Cardiac muscle cell (in vitro differentiated cells and primary cell): Measurements from ENCODE around the gene MORN4. TPM values are rescaled to one million over a fixed set of nuclear protein-coding genes. Genes with fewer than 3 reads are reported as not detected.
"Not testable (repeated sequence)": the region's sequence is repeated elsewhere in the genome, so short reads cannot be mapped to it uniquely, and the experiment has no call there.

ENCODE experiments used
- DNase-seq, 2 donors: peaks; one replicate each; pipeline versions ENCODE4 v3.0.0 to v3.0.0-alpha.2; 2010 to 2017; ENCODE audit warnings: low read depth in 1 of 2, low spot score in 1 of 2
- H3K27ac ChIP-seq: fragments of 200-600 bp; sonication (generic); 2 replicates; pipeline ENCODE4 v1.5.1; 2016
- H3K27me3 ChIP-seq: fragments of 200-600 bp; sonication (generic); 2 replicates; pipeline ENCODE4 v1.6.0; 2016; ENCODE audit warnings: control low read depth
- H3K36me3 ChIP-seq: fragments of 200-600 bp; sonication (generic); 2 replicates; pipeline ENCODE4 v1.5.1; 2016; ENCODE audit warnings: control low read depth
- H3K4me1 ChIP-seq: fragments of 200-600 bp; sonication (generic); 2 replicates; pipeline ENCODE4 v1.8.1; 2017; ENCODE audit warnings: low read depth, mild to moderate bottlenecking, mixed run types
- H3K4me3 ChIP-seq: fragments of 200-600 bp; sonication (generic); 2 replicates; pipeline ENCODE4 v1.5.1; 2016; ENCODE audit warnings: mild to moderate bottlenecking
- H3K9me3 ChIP-seq: fragments of 200-600 bp; sonication (generic); 2 replicates; pipeline ENCODE4 v1.5.1; 2017; ENCODE audit warnings: low read depth, mild to moderate bottlenecking, control low read depth
- CTCF ChIP-seq: IDR thresholded peaks from 2 replicates; pipeline ENCODE4 v1.5.1; 2012; ENCODE audit warnings: low read depth, mild to moderate bottlenecking, low read length
- polyA plus RNA-seq: library from polyadenylated mRNA; unstranded; fragments of >200 nt; fragmentation: Nextera tagmentation; extraction: Ambion mirVana; gene quantifications from 2 replicates; pipeline ENCODE4 v1.2.1, GENCODE V29; 2016
- total RNA-seq: library from RNA; depleted of rRNA; stranded (reverse); fragments of >200 nt; gene quantifications from 2 replicates; pipeline ENCODE4 v1.2.3, GENCODE V29; 2016

Gene MORN4
- total and polyA plus RNA-seq, 2 experiments from 2014 or later, result 18.7 to 48.1 TPM

- no peaks in the 10 kb centered on the region for H3K4me1 ChIP-seq
- H3K27ac ChIP-seq, result no peak overlapping the region
- DNase-seq, result peak in 1 of 2 donors; percentile 51
- peaks cover 16% of the 10 kb centered on the region for H3K36me3 ChIP-seq
- TF ChIP-seq CTCF, result no peak
- no peaks in the 10 kb centered on the region for H3K9me3 ChIP-seq
- no peaks in the 10 kb centered on the region for H3K27me3 ChIP-seq
- H3K4me3 ChIP-seq, result no peak overlapping the region
Observed at GRCh38 chr10:97647556-97647955, 14.3 kb upstream of the MORN4 start.

- TF ChIP-seq CTCF, result no peak
- Histone ChIP-seq H3K27ac (no peak overlapping the region), H3K27me3 (no peaks in the 10 kb centered on the region), H3K4me1 (peaks cover 5% of the 10 kb centered on the region), H3K36me3 (peaks cover 3% of the 10 kb centered on the region), H3K9me3 (no peaks in the 10 kb centered on the region), H3K4me3 (no peak overlapping the region)
- no peak for DNase-seq
Observed at GRCh38 chr10:97644936-97645335, 11.6 kb upstream of the MORN4 start.

GRCh38 chr10:97643441-97643985, 10.2 kb upstream of the MORN4 start:
- Histone ChIP-seq H3K4me3 (no peak overlapping the region), H3K27ac (no peak overlapping the region), H3K36me3 (peaks cover 3% of the 10 kb centered on the region)

GRCh38 chr10:97642471-97643159, 9.3 kb upstream of the MORN4 start:
- not testable (repeated sequence) for H3K36me3 ChIP-seq, H3K4me1 ChIP-seq, H3K9me3 ChIP-seq, H3K27me3 ChIP-seq, H3K4me3 ChIP-seq, H3K27ac ChIP-seq, DNase-seq

More at GRCh38 chr10:97643441-97643985, 10.2 kb upstream of the MORN4 start:
- DNase-seq, result no peak
- Histone ChIP-seq H3K27me3 (no peaks in the 10 kb centered on the region), H3K4me1 (peaks cover 5% of the 10 kb centered on the region), H3K9me3 (no peaks in the 10 kb centered on the region)
- TF ChIP-seq CTCF, result no peak

GRCh38 chr10:97640868-97641811, 7.8 kb upstream of the MORN4 start:
- Histone ChIP-seq H3K9me3 (no peaks in the 10 kb centered on the region), H3K36me3 (no peaks in the 10 kb centered on the region), H3K4me1 (peaks cover 5% of the 10 kb centered on the region), H3K27me3 (no peaks in the 10 kb centered on the region), H3K4me3 (peak overlapping the region; percentile 70), H3K27ac (peak overlapping the region; percentile 89)
- TF ChIP-seq CTCF, result no peak
- DNase-seq, result peak; percentile 50 to 51
